ENCODE results near the gene HOXA3. TPM values are rescaled to one million over a fixed set of nuclear protein-coding genes. Genes with fewer than 3 reads are reported as not detected.
A peak's percentile ranks its signal among the peaks of the same experiment; 100 is the strongest.

Gene HOXA3
- total and polyA plus RNA-seq, 9 of the 15 experiments (the other 6 are each of a cell fraction or from before 2014, with no cell fraction given) = 0.04 to 0.13 TPM; not detected in 7

DNA sequence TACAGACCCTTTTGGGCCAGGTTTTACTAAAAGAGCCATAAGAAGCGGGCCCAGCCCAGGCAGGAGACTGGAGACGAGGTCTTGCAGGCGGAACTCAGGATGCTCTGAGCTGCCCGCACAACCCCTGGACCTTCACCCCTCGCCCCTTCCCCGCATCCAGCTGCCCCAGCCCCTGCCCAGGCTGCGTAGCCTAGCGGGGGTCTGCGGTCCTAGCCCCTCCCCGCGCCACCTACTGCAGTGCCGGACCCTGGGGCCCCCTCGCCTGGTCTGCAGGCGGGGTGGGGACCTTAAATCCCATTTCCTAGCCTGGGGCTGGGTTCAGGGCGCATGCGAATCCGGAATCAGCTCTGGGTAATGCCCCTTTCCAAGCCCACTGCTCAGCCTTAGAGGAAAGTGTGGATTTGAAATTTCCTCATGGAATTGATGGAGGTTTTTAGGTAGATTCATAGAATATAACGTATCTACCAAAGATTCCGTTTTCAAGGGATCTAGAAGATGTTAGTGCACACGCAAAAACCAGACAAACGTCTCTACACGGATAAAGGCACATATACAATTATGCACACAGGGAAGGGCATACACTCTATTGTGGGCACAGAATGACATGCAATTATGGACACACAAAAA is 546 bp upstream of the HOXA3 start:
- DNase-seq (ENCODE audit: extremely low read depth in 1 of 4, low spot score in 3 of 4) (no peak), FAIRE-seq (no peak), ATAC-seq (no peak)
- Histone ChIP-seq H3K4me3 (no peak overlapping the region), H3K9ac (ENCODE audit: insufficient read depth in 1 of 2, low read depth in 2 of 2, low read length in 2 of 2) (no peak overlapping the region), H3K9me1 (ENCODE audit: control insufficient read depth, insufficient read depth, low read length) (no peaks in the 10 kb centered on the region), H3K27me3 (ENCODE audit: control insufficient read depth in 2 of 2, insufficient read depth in 2 of 2, low read length in 2 of 2) (peaks cover 42 to 92% of the 10 kb centered on the region in 2 experiments), H4K20me1 (replicated peaks; ENCODE audit: control insufficient read depth, insufficient read depth, low read length) (no peaks in the 10 kb centered on the region), H3K79me2 (ENCODE audit: control insufficient read depth, insufficient read depth, low read length) (no peaks in the 10 kb centered on the region), H3K27ac (ENCODE audit: extremely low read depth, low read depth, low read length) (no peak overlapping the region), H2AFZ (ENCODE audit: low read depth, low read length) (no peak overlapping the region), H3K4me1 (replicated peaks in 1 of 2; ENCODE audit: control insufficient read depth in 2 of 2, insufficient read depth in 2 of 2, low read length in 2 of 2) (peaks cover 0 to 15% of the 10 kb centered on the region in 2 experiments; a peak in 2 of 5 replicates), H3K9me3 (replicated peaks; ENCODE audit: control insufficient read depth, insufficient read depth, low read depth, low read length) (no peaks in the 10 kb centered on the region), H3K4me2 (ENCODE audit: insufficient read depth, low read length) (no peak overlapping the region), H3K36me3 (ENCODE audit: control insufficient read depth, insufficient read depth, low read length) (no peaks in the 10 kb centered on the region)
- in situ Hi-C loops (cut with MboI) (loop anchor here (25.0 kb wide), 3 partner anchors 641 to 1266 kb away; no protein-coding TSS in a partner anchor), intact Hi-C loops (cut with micrococcal nuclease) (no loop called here)
- WGBS (ENCODE audit: insufficient coverage, low coverage, missing lambda C conversion rate) = 2% methylated on average over 19 of the region's 22 CpGs
- ChIA-PET CTCF (ENCODE audit: low intra/inter-chr PET ratio) (no interaction called here), POLR2A (no interaction called here)
- no TSS peak for BruUV-seq (replicated peaks)
- TF ChIP-seq RCOR1 (IDR thresholded peaks at IDR 0.05; ENCODE audit: borderline replicate concordance in 1 of 2, low read depth in 2 of 2, low read length in 2 of 2) (no peak), CBX8 (IDR thresholded peaks at IDR 0.05; ENCODE audit: borderline replicate concordance, extremely low read depth, low read depth, low read length, poor library complexity, severe bottlenecking) (peak; percentile 74)

DNA sequence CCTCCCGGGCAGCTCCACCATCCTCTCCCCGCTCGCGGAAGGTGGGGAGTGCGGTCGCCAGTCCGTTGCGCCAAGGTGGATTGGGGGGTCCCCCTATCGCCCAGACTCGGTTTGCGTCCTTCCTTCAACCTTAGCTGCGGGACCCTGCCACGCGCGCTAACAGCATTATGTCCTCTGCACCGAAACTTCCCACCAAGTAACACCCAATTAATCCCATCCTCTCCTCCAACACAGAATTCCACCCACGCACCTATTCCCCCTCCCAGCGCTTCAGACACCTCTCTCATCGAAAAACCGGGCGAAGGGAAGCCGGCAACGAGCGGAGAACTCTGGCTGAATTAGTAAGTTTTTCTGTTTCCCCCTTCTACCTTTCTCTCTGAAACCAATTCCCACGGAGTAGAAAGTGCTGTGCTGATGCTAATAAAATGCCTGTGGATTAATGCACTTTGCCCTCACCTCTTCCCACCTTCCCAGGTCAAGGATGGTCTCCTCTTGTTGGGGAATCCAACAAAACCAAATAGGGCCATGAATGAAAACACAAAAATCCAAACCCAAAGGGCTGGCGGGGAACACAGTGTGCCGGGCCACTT is 947 bp downstream of the HOXA3 start:
- H3K9me1 ChIP-seq (ENCODE audit: control insufficient read depth, insufficient read depth, low read length) = no peaks in the 10 kb centered on the region
- H2AFZ ChIP-seq (ENCODE audit: low read depth, low read length) = no peak overlapping the region
- 29% methylated on average over 27 of the region's 27 CpGs for WGBS (ENCODE audit: insufficient coverage, low coverage, missing lambda C conversion rate)
- no peaks in the 10 kb centered on the region for H3K36me3 ChIP-seq (ENCODE audit: control insufficient read depth, insufficient read depth, low read length)
- no peaks in the 10 kb centered on the region for H3K79me2 ChIP-seq (ENCODE audit: control insufficient read depth, insufficient read depth, low read length)
- H3K4me2 ChIP-seq (ENCODE audit: insufficient read depth, low read length) = no peak overlapping the region
- no peak overlapping the region for H3K4me3 ChIP-seq
- TF ChIP-seq KAT8 (IDR thresholded peaks at IDR 0.05; ENCODE audit: low read depth) (no peak), EGR1 (conservative IDR thresholded peaks at IDR 0.05) (0 out of 2 replicates have a peak, but pooled peaks have one; percentile 35)
- H3K9me3 ChIP-seq (replicated peaks; ENCODE audit: control insufficient read depth, insufficient read depth, low read depth, low read length) = no peaks in the 10 kb centered on the region
- BruUV-seq (replicated peaks) = no TSS peak
- ATAC-seq = no peak
- FAIRE-seq = no peak
- no peak overlapping the region for H3K27ac ChIP-seq (ENCODE audit: extremely low read depth, low read depth, low read length)
- no peak overlapping the region for H3K9ac ChIP-seq (ENCODE audit: insufficient read depth in 1 of 2, low read depth in 2 of 2, low read length in 2 of 2)
- intact Hi-C loops (cut with micrococcal nuclease) = no loop called here
- no peaks in the 10 kb centered on the region for H4K20me1 ChIP-seq (replicated peaks; ENCODE audit: control insufficient read depth, insufficient read depth, low read length)
- H3K4me1 ChIP-seq (replicated peaks in 1 of 2; ENCODE audit: control insufficient read depth in 2 of 2, insufficient read depth in 2 of 2, low read length in 2 of 2) = peaks cover 0 to 15% of the 10 kb centered on the region in 2 experiments; a peak in 2 of 5 replicates
- H3K27me3 ChIP-seq (ENCODE audit: control insufficient read depth in 2 of 2, insufficient read depth in 2 of 2, low read length in 2 of 2) = peaks cover 49 to 93% of the 10 kb centered on the region in 2 experiments
- CTCF ChIA-PET (ENCODE audit: low intra/inter-chr PET ratio) = interaction anchor here (0.7 to 1.0 kb wide), 2 partner anchors 233 to 772 kb away, joined by 3 read pairs; no protein-coding TSS in a partner anchor
- in situ Hi-C loops (cut with MboI) = loop anchor here (25.0 kb wide), 3 partner anchors 639 to 1264 kb away; no protein-coding TSS in a partner anchor
- DNase-seq (ENCODE audit: extremely low read depth in 1 of 4, low spot score in 3 of 4) = no peak
- POLR2A ChIA-PET = interaction anchor here (1.0 kb wide), 1 partner anchor 12 kb away, joined by 5 read pairs; no protein-coding TSS in a partner anchor

Data from K562 (cell line).